Measurements from ENCODE around the gene CCDC78.

Gene CCDC78

DNA sequence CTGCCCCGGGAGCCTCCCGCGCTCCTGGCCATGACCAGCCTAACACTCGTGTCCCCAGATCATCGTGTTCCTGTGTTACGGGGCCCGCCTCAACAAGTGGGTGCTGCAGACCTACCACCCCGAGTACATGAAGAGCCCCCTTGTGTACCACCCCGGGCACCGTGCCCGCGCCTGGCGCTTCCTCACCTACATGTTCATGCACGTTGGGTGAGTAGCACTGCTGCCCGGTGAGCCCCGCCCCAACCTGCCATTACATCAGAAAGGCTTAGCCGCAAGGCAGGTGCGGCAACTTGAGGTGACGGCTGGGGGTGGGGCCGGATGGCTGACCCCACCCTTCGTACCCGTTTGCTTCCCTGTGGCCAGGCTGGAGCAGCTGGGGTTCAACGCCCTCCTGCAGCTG lies 49.3 kb downstream of the CCDC78 start:
- H3K4me3 ChIP-seq (ENCODE audit: low read length, poor library complexity, severe bottlenecking) = no peak overlapping the region
- no peak overlapping the region for H3K4me2 ChIP-seq (ENCODE audit: low read depth, low read length, poor library complexity, severe bottlenecking)
- H3F3A ChIP-seq (ENCODE audit: low read depth) = no peaks in the 10 kb centered on the region
- H3K9ac ChIP-seq (ENCODE audit: low read depth, low read length, poor library complexity, severe bottlenecking) = no peak overlapping the region
- H3K36me3 ChIP-seq (ENCODE audit: insufficient read depth, low read length) = no peaks in the 10 kb centered on the region
- H4K20me1 ChIP-seq (ENCODE audit: insufficient read depth, low read length, poor library complexity, severe bottlenecking) = peaks cover 2% of the 10 kb centered on the region
- H3K9me2 ChIP-seq (replicated peaks; ENCODE audit: low read depth, low read length) = no peaks in the 10 kb centered on the region
- H3K9me3 ChIP-seq (ENCODE audit: insufficient read depth, low read depth, low read length) = no peaks in the 10 kb centered on the region
- H2AFZ ChIP-seq (ENCODE audit: low read length) = no peak overlapping the region
- TF ChIP-seq, protein P1, sequence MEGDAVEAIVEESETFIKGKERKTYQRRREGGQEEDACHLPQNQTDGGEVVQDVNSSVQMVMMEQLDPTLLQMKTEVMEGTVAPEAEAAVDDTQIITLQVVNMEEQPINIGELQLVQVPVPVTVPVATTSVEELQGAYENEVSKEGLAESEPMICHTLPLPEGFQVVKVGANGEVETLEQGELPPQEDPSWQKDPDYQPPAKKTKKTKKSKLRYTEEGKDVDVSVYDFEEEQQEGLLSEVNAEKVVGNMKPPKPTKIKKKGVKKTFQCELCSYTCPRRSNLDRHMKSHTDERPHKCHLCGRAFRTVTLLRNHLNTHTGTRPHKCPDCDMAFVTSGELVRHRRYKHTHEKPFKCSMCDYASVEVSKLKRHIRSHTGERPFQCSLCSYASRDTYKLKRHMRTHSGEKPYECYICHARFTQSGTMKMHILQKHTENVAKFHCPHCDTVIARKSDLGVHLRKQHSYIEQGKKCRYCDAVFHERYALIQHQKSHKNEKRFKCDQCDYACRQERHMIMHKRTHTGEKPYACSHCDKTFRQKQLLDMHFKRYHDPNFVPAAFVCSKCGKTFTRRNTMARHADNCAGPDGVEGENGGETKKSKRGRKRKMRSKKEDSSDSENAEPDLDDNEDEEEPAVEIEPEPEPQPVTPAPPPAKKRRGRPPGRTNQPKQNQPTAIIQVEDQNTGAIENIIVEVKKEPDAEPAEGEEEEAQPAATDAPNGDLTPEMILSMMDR (conservative IDR thresholded peaks at IDR 0.05; ENCODE audit: low read length) = no peak
- no peak for TF ChIP-seq EZH2phosphoT487 (IDR thresholded peaks at IDR 0.05; ENCODE audit: borderline replicate concordance)
- peaks cover 13% of the 10 kb centered on the region; the same call in 1 of the 2 replicates for H3K79me2 ChIP-seq (ENCODE audit: insufficient read depth, low read length)
- H3K27me3 ChIP-seq (ENCODE audit: insufficient read depth, low read length, poor library complexity, severe bottlenecking) = no peaks in the 10 kb centered on the region
- peaks cover 4% of the 10 kb centered on the region for H3K4me1 ChIP-seq (ENCODE audit: insufficient read depth, low read length, poor library complexity, severe bottlenecking)

DNA sequence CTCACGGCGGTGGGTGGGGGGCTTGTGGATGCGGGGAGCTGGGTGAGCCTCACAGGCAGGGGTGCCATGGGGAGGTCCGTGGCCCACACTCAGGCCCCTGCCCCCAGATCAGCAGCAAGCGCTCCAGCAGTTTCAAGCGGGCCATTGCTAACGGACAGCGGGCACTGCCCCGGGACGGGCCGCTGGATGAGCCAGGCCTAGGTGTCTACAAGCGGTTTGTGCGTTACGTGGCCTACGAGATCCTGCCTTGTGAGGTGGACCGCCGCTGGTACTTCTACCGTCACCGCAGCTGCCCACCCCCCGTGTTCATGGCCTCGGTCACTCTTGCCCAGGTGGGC lies 49.7 kb downstream of the CCDC78 start:
- Histone ChIP-seq H3K9me3 (ENCODE audit: insufficient read depth, low read depth, low read length) (no peaks in the 10 kb centered on the region), H3K4me1 (ENCODE audit: insufficient read depth, low read length, poor library complexity, severe bottlenecking) (peaks cover 4% of the 10 kb centered on the region), H3K4me2 (ENCODE audit: low read depth, low read length, poor library complexity, severe bottlenecking) (no peak overlapping the region), H3K36me3 (ENCODE audit: insufficient read depth, low read length) (no peaks in the 10 kb centered on the region), H3K9ac (ENCODE audit: low read depth, low read length, poor library complexity, severe bottlenecking) (no peak overlapping the region), H2AFZ (ENCODE audit: low read length) (no peak overlapping the region), H3F3A (ENCODE audit: low read depth) (no peaks in the 10 kb centered on the region), H3K27me3 (ENCODE audit: insufficient read depth, low read length, poor library complexity, severe bottlenecking) (no peaks in the 10 kb centered on the region), H3K9me2 (replicated peaks; ENCODE audit: low read depth, low read length) (no peaks in the 10 kb centered on the region), H3K4me3 (ENCODE audit: low read length, poor library complexity, severe bottlenecking) (no peak overlapping the region), H3K79me2 (ENCODE audit: insufficient read depth, low read length) (peaks cover 9% of the 10 kb centered on the region; the same call in 1 of the 2 replicates), H4K20me1 (ENCODE audit: insufficient read depth, low read length, poor library complexity, severe bottlenecking) (peaks cover 2% of the 10 kb centered on the region)
- TF ChIP-seq, protein P1 (conservative IDR thresholded peaks at IDR 0.05; ENCODE audit: low read length) = no peak
- TF ChIP-seq EZH2phosphoT487 (IDR thresholded peaks at IDR 0.05; ENCODE audit: borderline replicate concordance) = no peak

DNA sequence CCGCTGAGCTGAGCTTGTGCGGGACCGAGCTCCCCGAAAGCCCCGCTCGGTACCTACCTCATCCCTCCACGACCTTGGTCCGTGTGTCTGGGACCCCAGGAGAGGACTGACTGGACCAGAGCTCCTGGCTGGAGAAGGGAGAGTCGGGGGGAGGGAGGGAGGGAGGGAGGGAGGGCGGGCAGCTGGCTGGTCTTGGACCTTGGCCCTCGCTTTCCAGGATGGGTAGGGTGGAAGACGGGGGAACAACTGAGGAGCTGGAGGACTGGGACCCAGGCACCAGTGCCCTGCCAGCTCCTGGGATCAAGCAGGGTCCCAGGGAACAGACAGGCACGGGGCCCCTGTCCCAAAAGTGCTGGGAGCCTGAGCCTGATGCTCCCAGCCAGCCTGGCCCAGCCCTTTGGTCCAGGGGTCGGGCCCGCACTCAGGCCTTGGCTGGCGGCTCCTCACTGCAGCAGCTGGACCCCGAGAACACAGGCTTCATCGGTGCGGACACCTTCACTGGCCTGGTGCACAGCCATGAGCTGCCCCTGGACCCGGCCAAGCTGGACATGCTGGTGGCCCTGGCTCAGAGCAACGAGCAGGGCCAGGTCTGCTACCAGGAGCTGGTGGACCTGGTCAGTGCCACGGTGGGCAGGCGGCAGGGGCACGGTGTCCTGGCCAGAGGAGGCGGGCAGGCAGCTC lies 50.2 kb downstream of the CCDC78 start:
- no peaks in the 10 kb centered on the region for H4K20me1 ChIP-seq (ENCODE audit: insufficient read depth, low read length, poor library complexity, severe bottlenecking)
- H3F3A ChIP-seq (ENCODE audit: low read depth) = no peaks in the 10 kb centered on the region
- no peak overlapping the region for H2AFZ ChIP-seq (ENCODE audit: low read length)
- TF ChIP-seq EZH2phosphoT487 (IDR thresholded peaks at IDR 0.05; ENCODE audit: borderline replicate concordance) = no peak
- TF ChIP-seq, protein P1 (conservative IDR thresholded peaks at IDR 0.05; ENCODE audit: low read length) = no peak
- no peaks in the 10 kb centered on the region for H3K36me3 ChIP-seq (ENCODE audit: insufficient read depth, low read length)
- no peak overlapping the region for H3K4me3 ChIP-seq (ENCODE audit: low read length, poor library complexity, severe bottlenecking)
- no peak overlapping the region for H3K4me2 ChIP-seq (ENCODE audit: low read depth, low read length, poor library complexity, severe bottlenecking)
- H3K27me3 ChIP-seq (ENCODE audit: insufficient read depth, low read length, poor library complexity, severe bottlenecking) = no peaks in the 10 kb centered on the region
- H3K4me1 ChIP-seq (ENCODE audit: insufficient read depth, low read length, poor library complexity, severe bottlenecking) = peaks cover 4% of the 10 kb centered on the region
- H3K9me2 ChIP-seq (replicated peaks; ENCODE audit: low read depth, low read length) = no peaks in the 10 kb centered on the region
- peaks cover 4% of the 10 kb centered on the region; the same call in 1 of the 2 replicates for H3K79me2 ChIP-seq (ENCODE audit: insufficient read depth, low read length)
- H3K9me3 ChIP-seq (ENCODE audit: insufficient read depth, low read depth, low read length) = no peaks in the 10 kb centered on the region
- no peak overlapping the region for H3K9ac ChIP-seq (ENCODE audit: low read depth, low read length, poor library complexity, severe bottlenecking)
